TTC549 (cell line): Measurements from ENCODE around the gene RNF220.

Experiments used
- FAIRE-seq: peaks from 2 replicates; lab custom pipeline; 2012; peaks lifted over from hg19 to GRCh38; lab: Jason Lieb, UNC

Gene RNF220

DNA sequence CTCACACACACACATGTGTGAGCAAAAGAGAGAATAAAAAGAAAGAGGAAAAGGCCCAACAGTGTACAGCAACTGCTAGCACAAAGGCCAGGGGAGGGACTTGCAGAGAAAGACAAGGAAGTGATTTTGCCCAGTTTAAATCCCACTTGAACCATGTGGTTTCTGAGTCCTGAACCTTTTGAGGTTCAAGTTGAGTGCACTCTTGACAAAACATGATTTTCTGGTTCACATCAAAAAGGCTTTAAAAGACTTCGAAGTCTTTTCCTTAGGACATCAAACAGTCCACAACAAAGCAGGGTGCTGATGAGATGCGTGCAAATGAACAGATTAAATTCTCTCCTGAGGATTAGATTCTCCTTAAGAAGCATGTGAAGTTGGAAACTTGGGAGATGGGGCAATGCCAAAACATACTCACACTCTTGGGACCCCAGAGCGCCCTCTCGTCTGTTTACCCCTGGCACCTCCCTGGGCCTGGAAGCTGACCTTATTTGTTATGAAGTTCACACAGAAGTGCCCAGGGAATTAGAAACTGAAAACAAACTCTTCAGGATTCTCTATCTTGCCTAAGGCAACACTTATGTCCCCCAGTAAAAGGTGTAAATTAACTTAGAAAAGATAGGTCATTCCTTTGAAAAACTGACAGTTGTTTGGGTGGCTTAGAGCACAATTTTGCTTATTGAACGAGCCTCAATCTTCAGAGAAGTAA lies 31.5 kb downstream of the RNF220 start:
- no peak for FAIRE-seq

DNA sequence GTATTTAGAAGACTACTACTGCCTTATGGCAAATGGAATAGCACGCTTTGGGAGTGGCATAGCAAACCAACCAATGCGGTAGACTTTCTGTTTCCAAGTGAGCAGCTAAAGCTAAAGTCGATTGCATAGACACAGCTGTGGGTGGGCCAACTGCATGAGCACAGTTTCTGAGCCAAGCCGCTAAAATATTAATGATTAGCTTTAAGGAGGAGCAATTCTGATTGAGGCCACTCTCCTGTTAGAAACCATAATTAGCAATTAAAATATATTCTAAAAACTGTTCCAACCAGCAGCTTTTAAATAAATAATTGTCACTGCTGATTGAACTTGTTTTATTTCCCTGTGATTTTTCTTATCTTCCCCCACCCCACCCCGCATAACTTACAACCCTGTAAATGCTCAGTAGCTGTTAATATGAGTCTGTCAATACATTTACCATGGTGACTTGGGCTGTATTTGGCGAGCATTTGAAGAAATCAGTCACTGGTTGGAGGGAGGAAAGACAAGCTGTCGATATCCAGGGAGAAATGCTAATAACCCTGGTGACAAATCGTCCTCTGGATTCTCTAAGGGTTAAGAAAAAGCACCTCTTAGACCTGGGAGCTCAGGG lies 32.2 kb downstream of the RNF220 start:
- no peak for FAIRE-seq

DNA sequence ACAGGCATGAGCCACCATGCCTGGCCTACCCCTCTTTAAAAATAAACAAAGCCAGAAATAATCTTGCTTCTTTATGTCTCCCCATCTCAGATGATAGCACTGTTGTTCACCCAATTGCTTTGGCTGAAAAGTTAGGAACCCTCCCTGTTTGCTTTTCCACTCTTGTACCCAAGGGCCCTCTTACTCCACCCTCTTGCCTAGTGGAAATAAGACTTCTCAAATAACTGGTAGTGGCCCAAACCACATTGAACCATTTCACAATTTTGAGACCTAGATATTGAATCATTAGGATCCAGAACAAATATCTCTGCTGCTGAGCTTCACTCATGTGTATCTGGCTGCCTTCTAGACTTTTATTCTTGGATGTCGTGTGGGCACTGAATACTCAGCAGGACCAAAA lies 37.7 kb downstream of the RNF220 start:
- no peak for FAIRE-seq

DNA sequence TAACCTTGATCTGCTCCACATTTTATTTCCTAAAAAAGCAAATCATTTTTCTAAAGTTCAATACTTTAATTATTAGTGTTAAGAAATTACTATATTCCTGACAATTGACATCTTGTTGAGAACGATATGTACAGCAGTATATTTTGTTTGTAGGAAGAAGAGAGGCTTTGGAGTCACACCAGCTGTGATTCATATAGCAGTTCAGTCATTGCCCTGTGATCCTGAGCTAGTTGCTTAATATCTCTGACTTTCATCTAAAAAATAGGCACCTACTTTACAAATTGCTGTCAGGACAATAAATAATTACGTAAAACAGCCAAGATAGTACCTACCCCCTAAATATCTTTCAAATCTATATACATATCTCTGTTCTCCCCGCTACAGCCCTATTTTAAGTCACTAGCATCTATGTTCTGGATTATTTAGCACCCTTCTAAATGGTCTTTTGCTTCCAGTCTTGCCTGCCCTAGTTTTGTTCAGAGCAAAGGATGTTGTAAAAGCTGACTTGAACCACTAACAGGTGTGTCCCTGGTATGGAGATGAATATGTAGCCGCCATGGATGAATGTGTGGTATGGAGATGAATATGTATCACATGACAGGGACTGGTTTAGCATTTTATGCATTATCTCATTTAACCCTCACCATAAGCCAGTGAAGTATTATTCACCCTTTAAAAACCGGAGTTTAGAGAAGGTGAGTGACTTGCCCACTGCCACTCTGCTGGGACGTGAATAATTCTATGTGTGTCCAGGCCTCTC lies 42.2 kb downstream of the RNF220 start:
- FAIRE-seq = no peak

DNA sequence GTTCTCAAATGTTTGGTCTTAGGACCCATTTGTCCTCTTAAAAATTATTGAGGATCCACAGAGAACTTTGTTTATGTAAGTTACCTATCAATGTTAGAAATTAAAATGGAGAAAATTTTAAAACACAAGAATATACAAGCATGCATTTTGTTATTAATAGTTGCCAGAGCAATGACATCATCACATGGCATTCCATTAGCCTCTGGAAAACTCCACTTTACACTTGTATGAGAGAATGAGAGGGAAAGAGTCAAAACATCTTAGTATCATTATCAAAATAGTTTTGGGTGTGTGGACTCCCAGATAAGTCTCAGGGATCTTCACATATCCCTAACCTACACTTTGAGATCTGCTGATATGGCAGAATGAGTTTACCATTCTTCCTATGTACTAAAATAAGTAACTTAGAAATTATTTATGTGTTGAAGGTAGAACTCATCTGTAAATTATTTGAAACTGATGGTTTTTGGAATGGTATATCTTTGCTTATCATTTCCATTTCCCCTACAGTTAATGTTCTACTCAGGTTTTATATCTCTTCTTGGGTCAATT lies 48.8 kb downstream of the RNF220 start:
- FAIRE-seq = no peak

DNA sequence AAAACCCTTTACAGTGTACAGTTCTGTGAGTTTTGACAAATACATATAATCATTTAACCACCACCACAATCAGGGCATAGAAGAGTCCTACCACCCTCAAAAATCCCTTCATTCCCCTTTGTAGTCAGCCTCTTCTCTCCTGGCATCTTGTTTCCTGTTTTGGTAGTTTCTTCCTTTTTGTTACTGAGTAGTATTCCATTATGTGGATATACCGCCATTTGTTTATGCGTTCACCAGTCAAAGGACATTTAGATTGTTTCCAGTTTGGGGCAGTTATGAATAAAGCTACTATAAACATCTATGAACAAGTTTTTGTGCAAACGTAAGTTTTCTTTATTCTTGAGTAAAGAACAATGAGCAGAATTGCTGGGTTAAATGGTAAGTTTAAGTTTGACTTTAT lies 49.6 kb downstream of the RNF220 start:
- no peak for FAIRE-seq

DNA sequence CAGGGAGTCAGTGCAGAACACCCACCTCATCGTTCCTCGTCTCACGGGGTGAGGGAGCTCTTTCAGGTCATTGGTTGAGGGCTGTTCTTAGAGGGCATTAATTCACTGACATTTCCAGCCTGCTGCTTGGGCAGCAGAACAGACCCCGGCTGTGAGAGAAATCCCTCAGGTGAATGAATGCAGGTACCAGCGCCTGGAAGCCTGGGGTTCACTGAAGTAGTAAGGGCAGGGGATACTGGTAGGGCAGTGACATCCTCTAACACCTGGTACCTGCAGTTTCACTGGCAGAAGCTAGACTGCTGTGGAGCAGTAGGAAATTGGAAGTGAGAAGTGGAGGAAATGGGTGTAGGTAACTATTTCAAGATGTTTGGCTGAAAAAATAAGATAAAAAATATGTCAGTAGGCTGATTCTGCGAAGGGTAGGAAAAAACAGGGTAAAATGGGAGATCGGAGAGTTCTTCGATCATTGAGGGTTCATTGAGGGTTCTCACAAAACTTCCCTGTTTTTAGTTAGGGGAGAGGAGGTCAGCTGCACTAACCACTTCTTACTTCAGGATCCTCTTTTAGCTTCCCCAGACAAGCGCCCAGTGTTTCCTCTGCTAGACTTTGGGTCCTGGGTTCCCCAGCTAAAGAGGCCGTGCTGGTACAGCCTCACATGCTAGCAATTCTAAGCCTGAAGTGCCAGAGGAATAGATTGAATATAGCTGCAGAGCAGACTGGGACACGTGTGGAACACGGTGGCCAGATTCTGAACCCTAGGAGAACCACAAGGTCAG lies 55.2 kb downstream of the RNF220 start:
- no peak for FAIRE-seq

DNA sequence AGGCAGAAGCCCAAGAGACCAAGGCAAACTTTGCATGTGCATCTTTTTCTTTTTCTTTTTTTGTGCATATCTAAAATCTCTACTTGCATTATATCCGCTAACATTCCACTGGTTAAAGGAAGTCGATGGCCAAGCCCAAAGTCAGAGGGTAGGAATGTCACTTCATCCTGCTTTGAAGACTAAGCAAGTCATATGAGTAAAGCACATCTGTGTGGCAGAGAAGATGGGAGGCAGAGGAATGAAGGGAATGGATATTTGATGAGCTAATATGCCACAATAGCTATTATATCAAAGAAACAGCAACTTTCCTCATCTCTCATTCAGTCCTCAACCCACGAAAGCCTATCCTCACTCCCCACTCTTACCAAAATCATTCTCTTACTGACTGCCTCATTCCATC lies 59.3 kb downstream of the RNF220 start:
- FAIRE-seq = no peak

DNA sequence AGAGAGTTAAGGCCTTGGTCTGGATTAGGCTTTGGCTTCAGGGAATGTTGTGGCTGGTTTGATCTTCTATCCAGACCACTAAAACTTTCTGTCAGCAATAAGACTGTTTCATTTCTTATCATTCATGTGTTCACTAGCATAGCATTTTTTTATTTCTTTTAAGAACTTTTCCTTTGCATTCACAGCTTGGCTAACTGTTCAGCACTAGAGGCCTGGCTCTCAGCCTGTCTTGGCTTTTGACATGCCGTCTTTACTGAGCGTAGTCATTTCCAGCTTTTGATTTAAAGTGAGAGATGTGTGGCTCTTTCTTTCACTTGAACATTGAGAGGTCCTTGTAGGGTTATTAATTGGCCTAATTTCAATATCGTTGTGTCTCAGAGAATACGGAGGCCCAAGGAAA lies 62.5 kb downstream of the RNF220 start:
- no peak for FAIRE-seq

DNA sequence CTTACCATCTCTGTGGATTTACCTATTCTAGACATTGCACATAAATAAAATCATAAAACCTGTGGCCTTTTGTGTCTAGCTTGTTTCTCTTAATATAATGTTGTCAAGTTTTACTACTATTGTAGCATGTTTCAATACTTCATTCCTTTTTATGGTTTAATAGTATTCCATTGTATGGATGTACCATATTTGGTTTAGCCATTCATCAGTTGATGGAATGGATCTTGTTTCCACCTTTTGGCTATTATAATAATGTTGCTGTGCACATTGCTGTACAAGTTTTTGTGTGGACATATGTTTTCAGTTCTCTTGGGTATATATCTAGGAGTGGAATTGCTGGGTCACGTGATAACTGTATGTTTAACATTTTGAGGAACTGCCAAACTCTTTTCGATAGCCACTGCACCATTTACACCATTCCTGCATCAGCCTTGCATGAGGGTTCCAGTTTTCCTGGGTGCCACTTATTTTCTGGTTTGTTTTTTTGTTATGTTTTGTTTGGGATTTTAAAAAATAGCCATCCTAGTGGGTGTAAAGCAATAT lies 66.9 kb downstream of the RNF220 start:
- FAIRE-seq = no peak

DNA sequence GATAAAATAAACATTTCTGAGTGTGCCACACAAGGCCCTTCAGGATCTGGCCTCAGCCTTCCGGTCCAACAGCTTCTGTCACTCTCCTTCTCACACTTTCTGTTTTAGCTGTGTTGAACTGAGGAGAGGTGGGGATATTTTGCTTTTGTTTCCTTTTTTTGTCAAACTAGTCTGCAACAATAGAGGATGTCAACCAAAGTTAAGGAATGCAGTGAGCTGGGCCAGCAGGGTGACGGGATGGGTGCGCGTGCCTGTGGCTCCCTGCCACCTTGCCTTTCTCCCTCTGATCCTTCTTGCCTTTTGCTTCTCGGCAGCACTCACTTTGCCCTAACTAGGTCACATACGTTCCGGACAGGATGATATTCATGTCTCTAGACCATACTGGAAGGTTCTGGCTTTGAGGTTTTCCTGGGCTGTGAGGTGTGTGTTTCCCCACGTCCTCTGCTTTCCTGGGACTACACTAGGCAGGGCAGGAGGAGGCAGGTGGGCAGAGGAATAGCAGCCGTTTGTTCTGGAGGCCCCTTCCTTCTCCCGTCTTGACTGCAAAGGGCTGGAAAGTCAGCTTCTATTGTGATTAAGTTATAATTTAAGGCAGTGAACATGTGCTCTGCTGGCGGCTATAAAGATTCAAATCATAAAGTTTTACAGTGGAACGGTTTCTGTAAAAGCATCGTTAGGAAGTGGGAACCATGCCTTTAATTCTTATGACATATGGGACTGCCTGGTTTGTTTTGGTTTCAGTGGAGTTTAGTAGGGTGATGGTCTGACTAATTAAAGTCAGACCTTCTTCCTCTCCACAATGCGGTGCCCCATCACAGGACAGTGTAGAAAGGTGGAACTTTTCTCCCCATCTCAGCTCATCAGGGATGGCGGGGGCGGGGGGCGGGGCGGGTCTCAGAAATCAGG lies 67.8 kb downstream of the RNF220 start:
- FAIRE-seq = no peak

DNA sequence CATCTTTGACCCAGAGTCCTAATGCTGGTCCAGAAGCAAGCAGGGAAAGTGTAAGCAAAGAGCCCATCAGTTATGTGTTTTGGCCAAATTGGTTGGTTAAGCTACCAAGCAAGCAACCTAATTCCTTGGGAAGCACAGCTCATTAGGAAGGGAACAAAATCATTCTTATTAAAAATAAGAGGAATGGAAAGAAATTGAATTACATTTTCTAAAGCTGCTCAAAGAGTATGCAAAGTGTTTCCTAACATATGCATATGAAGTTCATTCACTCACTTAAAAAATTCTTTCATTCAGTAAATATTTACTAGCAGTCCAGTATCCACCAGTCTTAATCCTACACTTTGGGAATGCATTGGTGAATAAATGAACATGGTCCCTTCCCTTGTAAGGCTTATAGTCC lies 71.8 kb downstream of the RNF220 start:
- FAIRE-seq = no peak

DNA sequence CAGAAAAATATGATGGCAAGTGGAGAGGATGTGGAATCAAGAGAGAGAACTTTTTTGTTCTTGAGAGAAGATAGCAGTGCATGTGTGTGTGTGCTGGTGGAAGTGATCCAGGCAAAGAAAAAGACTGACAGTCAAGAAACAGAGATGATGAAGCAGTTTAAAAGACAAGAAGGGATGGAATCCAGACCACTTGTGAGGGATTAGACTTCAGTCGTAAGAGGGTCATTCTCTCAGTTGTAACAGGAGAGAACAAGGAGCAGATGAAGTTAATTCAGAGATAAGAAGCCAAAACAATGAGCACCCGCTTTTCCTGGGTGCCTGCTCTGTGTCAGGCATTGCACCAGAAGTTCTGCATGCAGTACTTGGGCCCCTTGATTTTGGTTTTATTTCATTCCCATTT lies 76.6 kb downstream of the RNF220 start:
- FAIRE-seq = no peak

DNA sequence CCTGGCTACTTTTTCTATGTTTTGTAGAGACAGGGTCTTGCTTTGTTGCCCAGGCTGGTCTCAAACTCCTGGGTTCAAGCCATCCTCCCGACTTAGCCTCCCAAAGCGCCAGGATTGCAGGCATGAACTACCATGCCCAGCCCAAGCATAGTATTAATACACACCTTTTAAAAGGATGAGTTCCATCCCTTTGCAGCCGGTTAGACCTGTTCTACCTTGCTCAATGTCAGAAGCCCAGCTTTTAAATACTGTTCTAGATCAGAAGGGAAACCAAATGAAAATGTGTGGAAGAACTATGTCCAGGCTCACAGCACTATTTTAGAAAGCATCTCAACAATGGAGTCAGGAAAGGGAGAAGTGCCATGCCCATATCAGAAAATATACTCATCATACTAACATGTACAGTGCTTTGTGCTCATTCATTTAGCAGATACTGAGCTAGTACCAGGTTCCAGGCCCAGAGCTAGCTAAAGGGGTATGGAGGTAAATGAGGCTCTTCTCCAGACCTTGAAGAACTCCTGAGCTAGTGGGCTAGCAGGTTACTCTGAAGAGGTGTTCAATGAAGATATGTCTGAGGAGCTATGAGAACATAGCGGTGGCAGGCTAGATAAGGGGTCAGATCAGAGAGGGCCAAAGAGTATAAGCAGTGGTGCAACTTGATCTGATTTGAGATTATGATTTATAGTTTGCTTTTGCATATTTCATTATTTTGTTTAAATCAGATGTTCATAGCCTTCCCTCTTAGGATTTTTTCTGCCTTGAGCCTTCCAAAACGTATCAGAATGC lies 78.2 kb downstream of the RNF220 start:
- FAIRE-seq = no peak

DNA sequence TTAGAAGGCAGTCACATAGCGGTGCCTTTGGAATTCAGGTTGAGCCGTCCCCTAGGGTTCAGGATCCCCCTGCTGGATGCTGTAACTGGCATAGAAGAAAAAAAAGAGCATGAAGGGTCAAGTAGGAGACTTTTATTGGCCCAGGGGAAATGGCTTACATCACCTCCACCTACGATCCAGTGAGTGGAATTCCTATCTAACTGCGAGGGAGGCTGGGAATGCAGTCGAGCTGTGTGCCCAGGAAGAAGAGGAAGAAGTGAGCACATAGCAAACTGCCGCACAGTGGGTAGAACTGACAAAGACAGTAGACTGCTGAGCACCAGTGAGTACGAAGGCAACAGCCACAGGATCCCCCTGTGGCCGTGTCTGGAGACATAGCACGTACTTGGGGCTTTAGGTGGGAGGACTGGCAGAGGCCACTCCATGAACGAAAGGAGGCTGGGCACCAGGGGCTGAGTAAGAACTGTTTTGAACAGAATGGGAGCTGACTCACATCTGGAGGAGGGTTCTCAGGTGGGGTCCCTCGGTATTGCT lies 79.2 kb downstream of the RNF220 start:
- FAIRE-seq = no peak

DNA sequence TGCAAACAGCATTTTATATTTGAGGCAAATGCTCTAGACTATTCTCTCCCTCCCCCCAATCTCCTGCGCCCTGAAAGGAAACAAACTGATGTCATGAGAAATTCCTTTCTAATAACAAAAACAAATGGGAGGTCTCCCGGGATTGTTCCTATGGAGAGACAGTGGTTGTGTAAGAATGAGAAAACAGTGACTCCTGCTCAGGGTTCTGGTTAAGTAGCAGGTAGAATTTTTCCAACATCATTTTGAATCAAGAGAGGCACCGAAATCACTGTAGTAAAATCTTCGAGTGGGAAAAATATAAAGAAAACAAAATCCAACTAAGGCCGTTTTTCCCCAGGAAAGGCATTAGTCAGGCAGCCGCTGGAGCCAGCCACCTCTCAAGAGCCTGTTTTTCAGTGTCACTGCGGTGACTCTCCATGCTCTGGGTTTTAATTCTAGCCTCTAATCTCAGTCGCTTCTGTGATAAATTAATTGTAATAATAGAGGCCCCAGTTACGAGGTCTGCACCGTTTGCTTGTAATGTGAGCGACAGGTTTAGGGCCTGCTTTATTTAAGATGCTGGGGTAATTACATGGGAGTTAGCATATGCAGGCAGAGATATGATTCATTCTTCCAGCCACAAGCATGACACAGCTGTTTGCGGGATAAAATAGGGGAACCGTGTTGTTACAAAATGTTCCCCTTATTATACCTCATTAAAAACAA lies 80.3 kb downstream of the RNF220 start:
- FAIRE-seq = no peak

DNA sequence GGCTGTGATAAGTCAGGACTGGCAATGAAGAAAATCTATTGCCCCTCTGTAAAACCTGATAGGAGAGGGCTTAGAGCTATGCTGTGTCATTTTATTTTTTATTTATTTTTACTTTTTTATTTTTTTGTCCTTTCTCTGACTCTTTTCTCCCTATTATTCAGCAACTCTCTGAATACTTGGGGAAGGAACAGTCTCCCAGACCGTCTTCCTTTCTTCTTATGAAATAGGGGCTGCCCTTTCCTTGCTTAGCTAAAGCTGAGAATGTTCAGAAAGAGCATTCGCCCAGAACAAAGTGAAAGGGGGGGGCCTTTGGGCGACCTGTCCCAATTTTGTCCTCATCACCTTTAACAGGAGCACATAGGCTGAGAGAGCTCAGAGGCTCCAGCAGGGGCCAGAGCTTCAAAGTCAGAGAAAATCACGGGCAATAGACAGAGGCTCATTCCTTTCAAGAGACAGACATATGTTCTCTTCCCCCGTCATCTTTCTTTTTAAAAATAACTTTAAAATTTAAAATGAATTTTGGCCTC lies 80.9 kb downstream of the RNF220 start:
- no peak for FAIRE-seq

DNA sequence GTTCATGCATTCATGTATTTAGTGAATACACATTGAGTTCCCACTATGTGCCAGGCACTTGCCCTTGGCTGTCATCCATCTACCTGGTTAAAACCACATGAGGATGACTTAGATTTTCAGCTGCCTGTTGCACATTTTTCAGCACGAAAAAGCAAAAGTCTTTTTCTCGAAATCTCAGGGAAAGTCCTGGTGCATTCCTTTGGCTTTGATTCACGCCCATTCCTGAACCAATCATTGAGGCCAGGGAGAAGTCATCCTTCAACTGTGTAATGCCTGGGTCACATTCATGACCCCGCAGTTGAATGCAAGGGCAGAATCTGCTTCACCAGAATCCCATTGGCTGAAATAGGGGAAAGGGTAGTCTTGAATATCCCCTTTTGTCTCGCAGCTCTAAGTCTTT lies 84.4 kb downstream of the RNF220 start:
- FAIRE-seq = no peak

DNA sequence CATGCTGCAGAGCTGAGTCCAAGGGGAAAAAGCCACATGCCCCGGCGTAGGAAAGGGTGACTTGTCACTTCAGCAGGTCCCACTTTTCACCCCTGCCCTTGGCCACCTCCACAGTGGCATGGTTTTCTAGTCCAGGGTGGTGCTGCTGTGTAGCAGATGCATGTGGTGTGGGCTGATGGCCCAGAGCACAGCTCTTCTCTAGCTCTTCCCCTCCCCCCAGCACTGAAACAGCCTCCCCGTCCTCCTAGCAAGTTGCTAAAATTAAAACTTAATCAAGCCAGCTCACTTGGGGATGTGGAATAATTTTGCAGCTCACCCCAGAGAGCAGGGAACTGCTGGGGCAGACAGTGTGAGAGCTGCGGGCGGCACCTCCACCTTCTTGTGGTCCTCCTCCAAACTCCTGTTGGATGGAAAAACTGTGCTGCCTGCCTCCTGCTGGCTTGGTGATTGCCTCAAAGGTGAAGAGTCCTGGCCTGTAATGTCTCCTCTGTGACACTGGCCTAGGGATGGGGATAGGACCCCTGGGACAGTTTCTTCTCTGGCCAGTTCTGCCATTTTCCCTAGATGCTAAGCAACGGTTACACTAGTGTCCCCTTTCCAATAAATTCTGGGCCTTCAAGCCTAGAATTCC lies 91.6 kb downstream of the RNF220 start:
- no peak for FAIRE-seq
